GM12874 (cell line): Measurements from ENCODE around the gene ARHGAP32.

Experiments
- TF ChIP-seq, protein P1 (sequence below): IDR thresholded peaks from 2 replicates; pipeline ENCODE4 v1.5.1; 2011; ENCODE audit warnings: low read depth, mild to moderate bottlenecking, control low read depth, low read length, moderate library complexity; ENCODE audit not compliant: insufficient read depth

Gene ARHGAP32

DNA sequence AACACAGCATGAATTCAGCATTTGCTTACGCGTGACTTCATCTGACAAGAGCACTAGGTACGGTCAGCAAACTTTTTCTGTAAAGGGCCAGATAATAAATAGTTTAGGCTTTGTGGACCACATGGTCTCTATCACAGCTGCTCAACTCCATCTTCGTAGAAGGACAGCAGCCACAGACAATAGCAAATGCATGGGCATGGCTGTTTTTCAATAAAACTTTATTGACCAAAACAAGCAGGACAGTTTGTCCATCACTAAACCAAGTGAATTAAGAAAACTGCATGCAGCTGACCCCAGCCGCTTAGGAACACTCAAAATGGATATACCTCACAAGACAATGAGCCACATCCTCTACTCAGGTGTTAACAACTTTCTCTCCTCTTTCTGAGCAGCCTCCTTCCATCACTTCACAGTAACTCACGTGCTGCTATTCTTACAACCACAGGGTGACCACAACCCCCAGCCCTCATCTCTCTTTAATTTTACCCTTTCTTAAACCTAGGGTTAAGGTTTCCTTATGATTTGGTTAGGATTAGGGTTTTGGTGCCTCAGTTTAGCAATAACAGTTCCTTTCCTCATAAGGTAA, 22.7 kb upstream of the ARHGAP32 start:
- TF ChIP-seq, protein P1, sequence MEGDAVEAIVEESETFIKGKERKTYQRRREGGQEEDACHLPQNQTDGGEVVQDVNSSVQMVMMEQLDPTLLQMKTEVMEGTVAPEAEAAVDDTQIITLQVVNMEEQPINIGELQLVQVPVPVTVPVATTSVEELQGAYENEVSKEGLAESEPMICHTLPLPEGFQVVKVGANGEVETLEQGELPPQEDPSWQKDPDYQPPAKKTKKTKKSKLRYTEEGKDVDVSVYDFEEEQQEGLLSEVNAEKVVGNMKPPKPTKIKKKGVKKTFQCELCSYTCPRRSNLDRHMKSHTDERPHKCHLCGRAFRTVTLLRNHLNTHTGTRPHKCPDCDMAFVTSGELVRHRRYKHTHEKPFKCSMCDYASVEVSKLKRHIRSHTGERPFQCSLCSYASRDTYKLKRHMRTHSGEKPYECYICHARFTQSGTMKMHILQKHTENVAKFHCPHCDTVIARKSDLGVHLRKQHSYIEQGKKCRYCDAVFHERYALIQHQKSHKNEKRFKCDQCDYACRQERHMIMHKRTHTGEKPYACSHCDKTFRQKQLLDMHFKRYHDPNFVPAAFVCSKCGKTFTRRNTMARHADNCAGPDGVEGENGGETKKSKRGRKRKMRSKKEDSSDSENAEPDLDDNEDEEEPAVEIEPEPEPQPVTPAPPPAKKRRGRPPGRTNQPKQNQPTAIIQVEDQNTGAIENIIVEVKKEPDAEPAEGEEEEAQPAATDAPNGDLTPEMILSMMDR = no peak

DNA sequence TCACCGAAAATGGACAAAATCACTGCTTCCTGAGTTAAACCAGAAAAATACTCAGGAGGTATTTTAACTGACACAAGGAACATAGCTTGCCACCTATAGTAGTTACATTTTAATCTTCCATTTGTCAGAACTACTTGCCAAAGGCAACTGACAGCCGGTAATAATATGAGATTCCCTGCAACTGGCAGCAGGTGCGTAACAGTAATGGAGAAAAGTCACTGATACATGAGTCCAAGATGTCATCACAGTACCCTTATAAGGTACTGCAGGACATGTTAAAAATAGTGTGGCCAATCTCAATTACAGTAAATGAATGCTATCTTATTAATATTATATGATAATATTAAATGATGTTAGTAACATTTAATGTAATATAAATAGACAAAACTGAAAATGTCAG, 21.1 kb upstream of the ARHGAP32 start:
- TF ChIP-seq, protein P1 = no peak

DNA sequence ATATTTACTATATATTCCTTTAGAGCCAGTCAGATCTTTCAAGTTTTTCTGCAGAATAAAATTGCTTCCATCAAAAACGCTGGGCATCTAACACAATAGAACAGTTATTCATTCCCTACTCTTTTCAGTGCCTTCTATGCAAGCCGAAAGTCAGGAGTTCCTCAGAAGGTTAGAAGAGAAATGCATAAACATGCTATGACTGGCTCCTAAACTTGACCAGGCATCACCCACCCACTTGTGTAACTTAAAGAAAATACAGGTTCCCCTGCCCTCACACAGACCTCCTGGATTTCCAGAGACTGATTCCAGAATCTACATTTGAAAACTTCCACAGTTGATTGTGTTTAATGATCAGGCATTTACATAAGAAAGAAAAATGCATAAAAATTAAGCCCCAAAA, 19.3 kb upstream of the ARHGAP32 start:
- TF ChIP-seq, protein P1 = no peak

DNA sequence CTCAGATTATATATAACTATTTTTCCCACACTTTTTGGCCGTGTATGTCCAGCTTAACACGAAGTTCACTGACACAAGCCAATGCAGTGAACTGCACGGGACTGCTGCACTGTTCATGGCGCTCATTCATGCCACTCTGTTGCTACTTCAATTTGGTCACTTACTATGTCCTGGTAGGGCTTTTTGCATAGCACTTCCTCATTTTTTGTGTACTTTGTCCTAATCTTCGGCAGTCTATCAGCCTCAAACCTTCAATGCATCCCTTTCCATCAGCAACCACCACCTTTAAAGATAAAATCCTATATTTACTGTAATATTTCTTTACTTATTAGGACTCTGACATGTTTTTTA, 18.7 kb upstream of the ARHGAP32 start:
- TF ChIP-seq, protein P1 = no peak

DNA sequence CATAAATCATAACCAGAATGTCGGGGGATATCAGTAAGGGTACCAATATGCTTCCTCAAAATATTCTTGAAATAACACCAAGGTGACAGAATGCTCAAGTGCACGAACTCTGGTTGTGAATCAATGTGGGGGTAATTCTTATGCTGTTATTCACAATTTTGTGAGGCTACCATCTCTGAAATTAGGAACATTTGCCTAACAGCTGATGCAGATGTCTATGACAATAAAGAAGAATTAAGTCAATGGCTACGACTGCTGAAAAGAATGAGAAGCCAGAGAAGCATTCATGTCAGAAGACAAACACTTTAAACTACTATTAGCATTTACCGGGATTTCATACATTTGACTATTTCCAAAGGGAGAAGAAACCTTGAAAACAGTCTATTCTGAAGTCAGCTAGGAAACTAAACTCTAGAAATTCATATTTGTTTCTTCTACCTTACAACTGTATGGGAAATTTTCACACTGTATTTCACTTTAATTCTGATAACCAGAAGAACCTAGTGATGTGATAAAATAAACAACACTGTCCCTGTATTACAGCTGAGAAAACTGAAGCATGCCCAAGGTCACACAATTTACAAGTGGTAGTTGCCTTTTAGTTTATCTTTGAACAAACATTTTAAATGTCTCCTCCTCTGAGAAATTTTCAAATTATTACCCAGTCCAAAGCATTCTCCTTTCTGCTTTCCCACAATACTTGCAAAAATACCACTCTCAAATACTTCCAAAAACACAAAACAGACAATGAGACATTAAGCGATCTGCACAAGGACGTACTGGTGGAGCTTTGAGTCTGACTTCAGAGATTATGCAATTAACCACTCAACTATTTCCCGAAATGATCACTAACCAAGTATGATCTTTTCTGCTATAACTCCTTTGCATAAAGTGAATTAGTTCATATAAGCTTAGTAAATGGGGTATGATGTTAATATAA, 18.0 kb upstream of the ARHGAP32 start:
- TF ChIP-seq, protein P1 = no peak

DNA sequence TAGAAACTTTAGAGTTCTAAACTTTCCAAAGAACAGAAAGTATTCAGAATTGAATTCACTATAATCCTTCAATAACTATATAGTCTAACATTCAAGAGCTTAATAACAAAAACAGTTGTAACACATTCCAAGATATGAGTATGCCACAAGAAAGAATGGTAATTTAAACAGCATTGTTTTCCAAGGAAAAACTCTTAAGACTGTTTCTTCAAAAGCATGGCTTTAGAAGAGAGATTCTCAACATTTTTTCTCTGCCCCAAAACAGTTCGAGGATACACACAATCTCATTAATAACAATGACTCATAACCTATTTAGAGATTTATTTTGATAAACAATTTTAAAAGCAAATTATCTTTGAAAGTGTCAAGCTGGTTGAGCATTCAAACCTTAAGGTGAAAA, 16.7 kb upstream of the ARHGAP32 start:
- TF ChIP-seq, protein P1 = no peak

DNA sequence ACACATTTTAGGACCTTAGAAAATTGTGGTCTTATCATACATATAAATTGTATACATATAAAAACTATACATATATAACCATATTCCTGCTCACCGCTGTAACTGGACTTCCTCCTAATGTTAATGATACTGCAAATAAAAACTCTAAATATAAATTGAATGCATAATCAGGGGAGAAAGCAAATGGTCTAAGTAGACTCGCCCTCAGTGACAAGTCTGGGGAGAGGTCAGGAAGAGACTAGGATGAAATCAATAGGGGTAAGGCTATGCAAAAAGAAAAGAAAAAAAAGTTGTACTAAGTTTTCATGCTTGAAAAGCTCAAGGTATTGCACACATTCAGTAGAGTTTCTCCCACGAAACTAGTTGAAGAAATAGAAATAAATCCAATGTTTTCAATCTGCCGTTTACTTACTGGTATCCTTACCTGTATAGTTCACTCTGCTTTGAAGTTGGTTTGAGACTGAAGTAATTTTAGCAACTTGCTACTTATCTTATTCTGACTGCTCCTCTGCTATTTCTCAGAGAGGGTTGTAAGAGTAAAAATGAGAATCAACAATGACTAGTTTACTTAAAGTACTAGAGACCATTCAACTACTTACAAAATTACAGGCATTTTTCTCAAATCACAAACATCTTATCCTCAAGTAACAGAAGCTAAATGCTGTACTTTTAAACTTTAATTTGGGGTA, 12.2 kb upstream of the ARHGAP32 start:
- TF ChIP-seq, protein P1 = no peak
